Endothelial cell of umbilical vein (primary cell): ENCODE measurements around the gene IL21. TPM values are rescaled to one million over a fixed set of nuclear protein-coding genes. Genes with fewer than 3 reads are reported as not detected.

Source experiments
- BruUV-seq: library from RNA; stranded (reverse); fragments of 400-500 nt; replicated peaks from 2 replicates; lab custom pipeline; 2021; lab: Mats Ljungman, UMichigan
- CTCF ChIA-PET: fragments of 300-600, 350-600 bp; sonication (Branson Sonifier 250); formaldehyde crosslinking; loops from one replicate; lab custom pipeline; 2021; ENCODE audit warnings: antibody characterized with exemption, inconsistent platforms; lab: Charles Lee
- POLR2A ChIA-PET: fragments of 300-600, 350-600 bp; sonication (Branson Sonifier 250); formaldehyde crosslinking; loops from one replicate; lab custom pipeline; 2021; ENCODE audit warnings: antibody characterized with exemption, inconsistent platforms; lab: Charles Lee
- DNase-seq: peaks from one replicate; pipeline ENCODE4 v3.0.0-alpha.2; 2011; ENCODE audit warnings: low read depth, low spot score
- FAIRE-seq: peaks from 2 replicates; lab custom pipeline; 2011; peaks lifted over from hg19 to GRCh38; lab: Jason Lieb, UNC
- H2AFZ ChIP-seq: 2 replicates; pipeline ENCODE4 v1.6.0; 2012; ENCODE audit warnings: low read depth, low read length, control low read depth, inconsistent platforms
- H3K27ac ChIP-seq: 2 replicates; pipeline ENCODE4 v1.5.1; 2011; ENCODE audit warnings: low read depth, mild to moderate bottlenecking, control low read depth, low read length, moderate library complexity; ENCODE audit not compliant: insufficient read depth
- H3K27me3 ChIP-seq, 2 experiments: 2 replicates each; pipeline versions ENCODE4 v1.6.0 to v1.6.1; 2011; ENCODE audit warnings: low read length in 2 of 2, mixed read lengths in 1 of 2; ENCODE audit not compliant: control insufficient read depth in 2 of 2, insufficient read depth in 2 of 2
- H3K36me3 ChIP-seq, 2 experiments: 2 replicates in 1 of 2; 3 replicates in 1 of 2; pipeline ENCODE4 v1.5.1; 2011; ENCODE audit warnings: low read length in 2 of 2, mild to moderate bottlenecking in 1 of 2, moderate library complexity in 1 of 2; ENCODE audit not compliant: control insufficient read depth in 2 of 2, insufficient read depth in 2 of 2; ENCODE audit errors: extremely low read depth in 1 of 2
- H3K4me1 ChIP-seq: 3 replicates; pipeline ENCODE4 v1.5.1; 2011; ENCODE audit warnings: mild to moderate bottlenecking, low read length; ENCODE audit not compliant: control insufficient read depth, insufficient read depth; ENCODE audit errors: extremely low read depth
- H3K4me2 ChIP-seq: 2 replicates; pipeline ENCODE4 v1.6.1; 2011; ENCODE audit warnings: low read length, control low read depth, mixed read lengths; ENCODE audit not compliant: insufficient read depth
- H3K4me3 ChIP-seq, 3 experiments: fragments of 200-600 bp in 1 of 3; sonication (generic), shearing (Covaris generic) in 1 of 3; replicated peaks in 1 of 3; 2 replicates each; pipeline ENCODE4 v1.5.1; 2011 to 2016; ENCODE audit warnings: control low read depth in 3 of 3, low read length in 3 of 3, mild to moderate bottlenecking in 2 of 3, inconsistent platforms in 1 of 3, low read depth in 1 of 3, moderate library complexity in 1 of 3; ENCODE audit not compliant: insufficient read depth in 1 of 3
- H3K79me2 ChIP-seq: 2 replicates; pipeline ENCODE4 v1.6.0; 2012; ENCODE audit warnings: low read length, inconsistent platforms; ENCODE audit not compliant: control insufficient read depth, insufficient read depth
- H3K9ac ChIP-seq: replicated peaks from 2 replicates; pipeline ENCODE3; 2011; ENCODE audit warnings: low read length, control low read depth; ENCODE audit not compliant: insufficient read depth; ENCODE audit errors: extremely low read depth
- H3K9me1 ChIP-seq: replicated peaks from 3 replicates; pipeline ENCODE4 v1.6.0; 2011; ENCODE audit warnings: mild to moderate bottlenecking, low read length; ENCODE audit not compliant: control insufficient read depth, insufficient read depth; ENCODE audit errors: extremely low read depth
- H3K9me3 ChIP-seq: replicated peaks from 2 replicates; pipeline ENCODE4 v1.5.1; 2012; ENCODE audit warnings: low read length, inconsistent platforms; ENCODE audit not compliant: control insufficient read depth, insufficient read depth
- H4K20me1 ChIP-seq: replicated peaks from 2 replicates; pipeline ENCODE3; 2011; ENCODE audit warnings: mild to moderate bottlenecking, low read length; ENCODE audit not compliant: control insufficient read depth, insufficient read depth; ENCODE audit errors: extremely low read depth
- EZH2 ChIP-seq: IDR thresholded peaks from 2 replicates; pipeline ENCODE4 v1.6.1; 2012; ENCODE audit warnings: borderline replicate concordance, low read depth, mild to moderate bottlenecking, moderate library complexity, low read length, inconsistent platforms; ENCODE audit not compliant: severe bottlenecking
- FOS ChIP-seq: IDR thresholded peaks from 2 replicates; pipeline ENCODE4 v1.6.1; 2011; ENCODE audit warnings: mild to moderate bottlenecking, low read length, moderate library complexity, borderline replicate concordance; ENCODE audit not compliant: insufficient read depth
- GATA2 ChIP-seq: IDR thresholded peaks from 2 replicates; pipeline ENCODE4 v1.7.0; 2011; ENCODE audit warnings: low read depth, mild to moderate bottlenecking, moderate library complexity, mixed read lengths, low read length; ENCODE audit not compliant: insufficient read length, insufficient read depth
- JUN ChIP-seq: IDR thresholded peaks from 2 replicates; pipeline ENCODE4 v1.6.1; 2011; ENCODE audit warnings: borderline replicate concordance, low read depth; ENCODE audit not compliant: insufficient read length, insufficient read depth
- MYC ChIP-seq: IDR thresholded peaks from one replicate; pipeline ENCODE4 v1.6.1; 2011; ENCODE audit warnings: mild to moderate bottlenecking, low read depth, low read length
- POLR2A ChIP-seq: IDR thresholded peaks from 2 replicates; pipeline ENCODE4 v1.6.1; 2012; ENCODE audit warnings: low read depth, mild to moderate bottlenecking, control low read depth, low read length
- POLR2AphosphoS5 ChIP-seq: IDR thresholded peaks from 2 replicates; pipeline ENCODE4 v1.6.1; 2012; ENCODE audit warnings: low read depth, mild to moderate bottlenecking, control low read depth, low read length, moderate library complexity; ENCODE audit not compliant: insufficient read depth
- dilution Hi-C: fragments of 300-500 bp; cut with MboI; formaldehyde crosslinking; loops from one replicate; pipeline ENCODE4 v1.15.0; 2019; ENCODE audit warnings: low sequenced_read_pairs; ENCODE audit not compliant: extremely low pct_ligation_motif_present
- intact Hi-C: fragments of 100-400 bp; cut with micrococcal nuclease; formaldehyde crosslinking; loops from one replicate; pipeline ENCODE4 v1.10.0; 2022
- polyA plus RNA-seq, 4 experiments: library from polyadenylated mRNA; depleted of rRNA in 3 of 4; stranded (reverse) in 3 of 4; unstranded in 1 of 4; fragments of >200 nt; gene quantifications; 2 replicates each; pipeline versions ENCODE4 v1.2.1 to v1.2.3, GENCODE V29; 2011 to 2012; ENCODE audit warnings: missing spikeins in 1 of 4
- total RNA-seq: library from RNA; stranded (reverse); gene quantifications from 2 replicates; pipeline ENCODE4 v1.2.3, GENCODE V29; 2021
- TF ChIP-seq, protein P1 (sequence below), 2 donors: IDR thresholded peaks; 1 replicate in 1 of 2; 2 replicates in 1 of 2; pipeline ENCODE4 v1.5.1; 2011; ENCODE audit warnings: low read length in 2 of 2, mild to moderate bottlenecking in 2 of 2, moderate library complexity in 2 of 2, control low read depth in 1 of 2, inconsistent platforms in 1 of 2, low read depth in 1 of 2; ENCODE audit not compliant: insufficient read depth in 1 of 2; ENCODE audit errors: extremely low read depth in 1 of 2
- TF ChIP-seq, protein P2 (sequence below): IDR thresholded peaks from 2 replicates; pipeline ENCODE4 v1.6.1; 2011; ENCODE audit not compliant: insufficient read depth, insufficient read length

IL21 gene
- total and polyA plus RNA-seq, 2 donors (not counting 3 experiments of a cell fraction or from before 2014, with no cell fraction given): not detected

DNA sequence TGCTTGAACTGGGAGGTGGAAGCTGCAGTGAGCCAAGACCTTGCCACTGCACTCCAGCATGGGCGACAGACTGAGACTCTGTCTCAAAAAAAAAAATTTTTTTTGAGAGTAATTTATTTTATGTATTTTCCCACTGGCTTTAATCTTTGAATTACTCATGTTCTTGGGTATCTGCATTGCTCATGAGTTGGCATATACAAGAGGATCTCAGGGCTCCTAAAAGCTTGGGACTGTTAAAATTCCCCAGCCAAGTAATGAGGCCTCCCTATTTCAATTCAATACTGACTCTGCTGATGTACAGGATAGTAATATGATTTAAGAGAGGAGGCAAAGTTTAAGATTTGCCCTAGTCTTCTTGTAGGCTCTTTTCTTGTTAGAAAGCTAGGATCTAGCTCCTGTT, 6.2 kb downstream of the IL21 start:
- no peak for DNase-seq
- dilution Hi-C loops: no loop called here
- Histone ChIP-seq H3K27ac (no peak overlapping the region), H4K20me1 (no peaks in the 10 kb centered on the region), H3K4me3 (no peak overlapping the region), H3K9ac (no peak overlapping the region), H3K4me1 (no peaks in the 10 kb centered on the region), H3K9me3 (no peaks in the 10 kb centered on the region), H3K9me1 (no peaks in the 10 kb centered on the region), H2AFZ (no peak overlapping the region), H3K79me2 (no peaks in the 10 kb centered on the region), H3K27me3 (peaks cover 0 to 3% of the 10 kb centered on the region in 2 experiments), H3K4me2 (no peak overlapping the region), H3K36me3 (no peaks in the 10 kb centered on the region)
- BruUV-seq: no TSS peak
- TF ChIP-seq MYC (no peak), GATA2 (no peak), EZH2 (no peak)
- TF ChIP-seq, protein P1, sequence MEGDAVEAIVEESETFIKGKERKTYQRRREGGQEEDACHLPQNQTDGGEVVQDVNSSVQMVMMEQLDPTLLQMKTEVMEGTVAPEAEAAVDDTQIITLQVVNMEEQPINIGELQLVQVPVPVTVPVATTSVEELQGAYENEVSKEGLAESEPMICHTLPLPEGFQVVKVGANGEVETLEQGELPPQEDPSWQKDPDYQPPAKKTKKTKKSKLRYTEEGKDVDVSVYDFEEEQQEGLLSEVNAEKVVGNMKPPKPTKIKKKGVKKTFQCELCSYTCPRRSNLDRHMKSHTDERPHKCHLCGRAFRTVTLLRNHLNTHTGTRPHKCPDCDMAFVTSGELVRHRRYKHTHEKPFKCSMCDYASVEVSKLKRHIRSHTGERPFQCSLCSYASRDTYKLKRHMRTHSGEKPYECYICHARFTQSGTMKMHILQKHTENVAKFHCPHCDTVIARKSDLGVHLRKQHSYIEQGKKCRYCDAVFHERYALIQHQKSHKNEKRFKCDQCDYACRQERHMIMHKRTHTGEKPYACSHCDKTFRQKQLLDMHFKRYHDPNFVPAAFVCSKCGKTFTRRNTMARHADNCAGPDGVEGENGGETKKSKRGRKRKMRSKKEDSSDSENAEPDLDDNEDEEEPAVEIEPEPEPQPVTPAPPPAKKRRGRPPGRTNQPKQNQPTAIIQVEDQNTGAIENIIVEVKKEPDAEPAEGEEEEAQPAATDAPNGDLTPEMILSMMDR (IDR thresholded peaks at IDR 0.05; ENCODE audit: extremely low read depth in 1 of 2, insufficient read depth in 1 of 2, low read depth in 1 of 2, low read length in 2 of 2): no peak
- POLR2A ChIA-PET: no interaction called here
- intact Hi-C loops: no loop called here
- CTCF ChIA-PET: interaction anchor here (1.8 kb wide), 1 partner anchor 12 kb away, joined by 5 read pairs; no protein-coding TSS in a partner anchor
- no peak for FAIRE-seq

DNA sequence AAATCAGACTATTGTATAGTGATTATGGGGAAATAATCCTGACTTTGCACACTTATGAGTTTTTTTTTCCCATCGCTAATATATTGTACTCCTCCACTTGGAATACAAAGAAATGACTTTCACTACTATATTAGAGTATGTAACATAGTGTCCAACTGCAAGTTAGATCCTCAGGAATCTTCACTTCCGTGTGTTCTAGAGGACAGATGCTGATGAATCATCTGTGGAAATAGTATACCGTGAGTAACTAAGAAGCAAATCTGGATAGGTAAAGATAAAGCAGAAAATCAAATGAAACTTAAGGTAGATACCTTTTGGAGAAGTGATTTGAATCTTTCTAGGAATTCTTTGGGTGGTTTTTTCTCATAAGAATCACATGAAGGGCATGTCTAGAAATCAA, 8.3 kb downstream of the IL21 start:
- POLR2A ChIA-PET: no interaction called here

More for the DNA sequence above, 8.3 kb downstream of the IL21 start:
- DNase-seq: no peak
- Histone ChIP-seq H3K9me1 (no peaks in the 10 kb centered on the region), H4K20me1 (no peaks in the 10 kb centered on the region), H3K4me3 (no peak overlapping the region), H3K4me2 (no peak overlapping the region), H3K27ac (no peak overlapping the region), H3K9ac (no peak overlapping the region), H3K79me2 (no peaks in the 10 kb centered on the region), H3K27me3 (peaks cover 0 to 2% of the 10 kb centered on the region in 2 experiments), H2AFZ (no peak overlapping the region), H3K9me3 (no peaks in the 10 kb centered on the region), H3K36me3 (no peaks in the 10 kb centered on the region), H3K4me1 (no peaks in the 10 kb centered on the region)
- intact Hi-C loops: no loop called here
- dilution Hi-C loops: no loop called here
- CTCF ChIA-PET: interaction anchor here (1.5 to 1.7 kb wide), 2 partner anchors 10 to 105 kb away, joined by 7 to 8 read pairs; no protein-coding TSS in a partner anchor
- BruUV-seq: no TSS peak
- TF ChIP-seq GATA2: no peak
- TF ChIP-seq POLR2A: no peak
- no peak for TF ChIP-seq JUN
- no peak for TF ChIP-seq POLR2AphosphoS5
- TF ChIP-seq, protein P2, sequence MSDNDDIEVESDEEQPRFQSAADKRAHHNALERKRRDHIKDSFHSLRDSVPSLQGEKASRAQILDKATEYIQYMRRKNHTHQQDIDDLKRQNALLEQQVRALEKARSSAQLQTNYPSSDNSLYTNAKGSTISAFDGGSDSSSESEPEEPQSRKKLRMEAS: no peak
- TF ChIP-seq, protein P1 (IDR thresholded peaks at IDR 0.05; ENCODE audit: extremely low read depth in 1 of 2, insufficient read depth in 1 of 2, low read depth in 1 of 2, low read length in 2 of 2): no peak
- TF ChIP-seq MYC: no peak
- TF ChIP-seq EZH2: no peak
- TF ChIP-seq FOS: no peak
- FAIRE-seq: no peak
